Right atrium auricular region (tissue), 2 donors: Measurements from ENCODE around the gene YAF2. TPM values are rescaled to one million over a fixed set of nuclear protein-coding genes. Genes with fewer than 3 reads are reported as not detected.

ENCODE experiments used
- DNase-seq: peaks from one replicate; pipeline ENCODE4 v3.0.0-alpha.2; 2019; ENCODE audit warnings: low spot score
- H3K27ac ChIP-seq, 2 donors: fragments of 200-600 bp; sonication (generic); 1 replicate in 1 of 2; 2 replicates in 1 of 2; pipeline ENCODE4 v1.5.1; 2016 to 2019
- H3K27me3 ChIP-seq, 2 donors: fragments of 200-600 bp; sonication (generic); one replicate each; pipeline versions ENCODE4 v1.5.1 to v1.6.0; 2017 to 2019
- H3K36me3 ChIP-seq: fragments of 200-600 bp; sonication (generic); one replicate; pipeline ENCODE4 v1.5.1; 2016
- H3K4me1 ChIP-seq, 2 donors: fragments of 200-600 bp; sonication (generic); one replicate each; pipeline versions ENCODE4 v1.5.1 to v1.6.0; 2017 to 2019
- H3K4me3 ChIP-seq, 2 donors: fragments of 200-600 bp; sonication (generic); 1 replicate in 1 of 2; 2 replicates in 1 of 2; pipeline ENCODE4 v1.5.1; 2017 to 2019; ENCODE audit warnings: mild to moderate bottlenecking in 1 of 2, moderate library complexity in 1 of 2
- H3K9me3 ChIP-seq, 2 donors: fragments of 200-600 bp; sonication (generic); one replicate each; pipeline ENCODE4 v1.5.1; 2019
- CTCF ChIP-seq, 2 donors: fragments of 200-600 bp; sonication (generic); IDR thresholded peaks; one replicate each; pipeline ENCODE4 v1.5.1; 2019; ENCODE audit warnings: antibody characterized with exemption in 2 of 2
- total RNA-seq, 2 donors: library from RNA; depleted of rRNA; stranded (reverse); fragments of >200 nt; gene quantifications; one replicate each; pipeline ENCODE4 v1.1.0, GENCODE V29; 2016

Gene YAF2
- total RNA-seq, 2 donors from 2014 or later, result 54.3 to 63.2 TPM

GRCh38 chr12:42126963-42127362, 111.1 kb downstream of the YAF2 start:
- Histone ChIP-seq H3K36me3 (no peaks in the 10 kb centered on the region), H3K9me3 (no peaks in the 10 kb centered on the region), H3K27ac (no peak overlapping the region), H3K27me3 (no peaks in the 10 kb centered on the region), H3K4me3 (no peak overlapping the region), H3K4me1 (peaks cover 0 to 21% of the 10 kb centered on the region in 2 donors)
- DNase-seq, result no peak
- TF ChIP-seq CTCF (IDR thresholded peaks at IDR 0.05), result no peak

- Histone ChIP-seq H3K27me3 (no peaks in the 10 kb centered on the region), H3K4me1 (peaks cover 0 to 12% of the 10 kb centered on the region in 2 donors), H3K27ac (no peak overlapping the region), H3K9me3 (no peaks in the 10 kb centered on the region), H3K4me3 (no peak overlapping the region), H3K36me3 (no peaks in the 10 kb centered on the region)
- TF ChIP-seq CTCF (IDR thresholded peaks at IDR 0.05), result no peak
- no peak for DNase-seq
These were observed 112.7 kb downstream of the YAF2 start for GRCh38 chr12:42125388-42125767.

GRCh38 chr12:42124764-42125387, 113.2 kb downstream of the YAF2 start:
- Histone ChIP-seq H3K27ac (no peak overlapping the region), H3K4me1 (peaks cover 0 to 7% of the 10 kb centered on the region in 2 donors), H3K4me3 (no peak overlapping the region), H3K9me3 (no peaks in the 10 kb centered on the region), H3K27me3 (no peaks in the 10 kb centered on the region), H3K36me3 (no peaks in the 10 kb centered on the region)
- no peak for TF ChIP-seq CTCF (IDR thresholded peaks at IDR 0.05)
- DNase-seq, result no peak

- no peak for TF ChIP-seq CTCF (IDR thresholded peaks at IDR 0.05)
- H3K4me3 ChIP-seq, result no peak overlapping the region
- no peaks in the 10 kb centered on the region for H3K36me3 ChIP-seq
- no peak overlapping the region for H3K27ac ChIP-seq
- H3K27me3 ChIP-seq, result no peaks in the 10 kb centered on the region
- H3K9me3 ChIP-seq, result no peaks in the 10 kb centered on the region
- DNase-seq, result no peak
- H3K4me1 ChIP-seq, result no peaks in the 10 kb centered on the region
These were observed 118.9 kb downstream of the YAF2 start for GRCh38 chr12:42119085-42119633.

GRCh38 chr12:42118136-42118879, 119.7 kb downstream of the YAF2 start:
- no peaks in the 10 kb centered on the region for H3K36me3 ChIP-seq
- DNase-seq, result no peak
- TF ChIP-seq CTCF (IDR thresholded peaks at IDR 0.05), result no peak
- H3K4me1 ChIP-seq, result no peaks in the 10 kb centered on the region
- H3K27me3 ChIP-seq, result no peaks in the 10 kb centered on the region
- H3K9me3 ChIP-seq, result no peaks in the 10 kb centered on the region
- H3K27ac ChIP-seq, result no peak overlapping the region
- H3K4me3 ChIP-seq, result no peak overlapping the region
